ENCODE results near the gene SPATS2L.

SPATS2L gene

DNA sequence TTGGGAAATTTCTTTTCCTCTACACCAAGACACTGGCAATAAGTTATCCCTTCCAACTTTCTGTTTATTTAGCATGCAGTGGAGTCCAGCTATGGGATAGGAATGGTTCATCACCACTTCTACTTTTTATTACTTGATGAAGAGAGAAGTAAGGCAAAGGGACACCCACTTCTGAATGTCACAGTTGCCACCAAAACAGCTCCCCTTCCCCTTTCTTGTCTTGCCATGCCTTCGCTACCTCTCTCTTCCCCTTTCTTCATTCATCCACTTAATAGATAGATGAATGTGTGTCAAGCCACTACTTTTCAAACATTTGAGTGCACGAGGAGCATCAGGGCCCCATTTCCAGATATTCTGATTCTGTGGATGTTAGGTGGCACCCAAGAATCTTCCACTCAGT lies 143.8 kb downstream of the SPATS2L start:
- Histone ChIP-seq H3K4me3 (ENCODE audit: low read length, poor library complexity, severe bottlenecking) (no peak overlapping the region), H3K4me1 (ENCODE audit: insufficient read depth, low read length, poor library complexity, severe bottlenecking) (no peaks in the 10 kb centered on the region), H3F3A (ENCODE audit: low read depth) (no peaks in the 10 kb centered on the region), H3K4me2 (ENCODE audit: low read depth, low read length, poor library complexity, severe bottlenecking) (no peak overlapping the region), H3K9me2 (replicated peaks; ENCODE audit: low read depth, low read length) (no peaks in the 10 kb centered on the region), H3K9me3 (ENCODE audit: insufficient read depth, low read depth, low read length) (no peaks in the 10 kb centered on the region), H3K36me3 (ENCODE audit: insufficient read depth, low read length) (no peaks in the 10 kb centered on the region), H3K79me2 (ENCODE audit: insufficient read depth, low read length) (no peaks in the 10 kb centered on the region), H2AFZ (ENCODE audit: low read length) (no peak overlapping the region), H4K20me1 (ENCODE audit: insufficient read depth, low read length, poor library complexity, severe bottlenecking) (no peaks in the 10 kb centered on the region), H3K9ac (ENCODE audit: low read depth, low read length, poor library complexity, severe bottlenecking) (no peak overlapping the region), H3K27me3 (ENCODE audit: insufficient read depth, low read length, poor library complexity, severe bottlenecking) (peaks cover 3% of the 10 kb centered on the region)
- TF ChIP-seq EZH2phosphoT487 (IDR thresholded peaks at IDR 0.05; ENCODE audit: borderline replicate concordance) (no peak), CTCF (conservative IDR thresholded peaks at IDR 0.05; ENCODE audit: low read length) (no peak)

GRCh38 chr2:200451511-200451910 lies 145.0 kb downstream of the SPATS2L start:
- H3K9ac ChIP-seq (ENCODE audit: low read depth, low read length, poor library complexity, severe bottlenecking), result no peak overlapping the region
- no peaks in the 10 kb centered on the region for H3K4me1 ChIP-seq (ENCODE audit: insufficient read depth, low read length, poor library complexity, severe bottlenecking)
- H3K79me2 ChIP-seq (ENCODE audit: insufficient read depth, low read length), result no peaks in the 10 kb centered on the region
- no peak for TF ChIP-seq CTCF (conservative IDR thresholded peaks at IDR 0.05; ENCODE audit: low read length)
- TF ChIP-seq EZH2phosphoT487 (IDR thresholded peaks at IDR 0.05; ENCODE audit: borderline replicate concordance), result no peak
- H3K4me3 ChIP-seq (ENCODE audit: low read length, poor library complexity, severe bottlenecking), result no peak overlapping the region
- H3K9me3 ChIP-seq (ENCODE audit: insufficient read depth, low read depth, low read length), result no peaks in the 10 kb centered on the region
- H4K20me1 ChIP-seq (ENCODE audit: insufficient read depth, low read length, poor library complexity, severe bottlenecking), result no peaks in the 10 kb centered on the region
- H3K36me3 ChIP-seq (ENCODE audit: insufficient read depth, low read length), result no peaks in the 10 kb centered on the region
- H3K4me2 ChIP-seq (ENCODE audit: low read depth, low read length, poor library complexity, severe bottlenecking), result no peak overlapping the region
- no peak overlapping the region for H2AFZ ChIP-seq (ENCODE audit: low read length)
- no peaks in the 10 kb centered on the region for H3F3A ChIP-seq (ENCODE audit: low read depth)
- H3K27me3 ChIP-seq (ENCODE audit: insufficient read depth, low read length, poor library complexity, severe bottlenecking), result peaks cover 3% of the 10 kb centered on the region
- no peaks in the 10 kb centered on the region for H3K9me2 ChIP-seq (replicated peaks; ENCODE audit: low read depth, low read length)

- TF ChIP-seq EZH2phosphoT487 (IDR thresholded peaks at IDR 0.05; ENCODE audit: borderline replicate concordance) (no peak), CTCF (conservative IDR thresholded peaks at IDR 0.05; ENCODE audit: low read length) (no peak)
- Histone ChIP-seq H3K79me2 (ENCODE audit: insufficient read depth, low read length) (no peaks in the 10 kb centered on the region), H4K20me1 (ENCODE audit: insufficient read depth, low read length, poor library complexity, severe bottlenecking) (no peaks in the 10 kb centered on the region), H3K9me3 (ENCODE audit: insufficient read depth, low read depth, low read length) (no peaks in the 10 kb centered on the region), H3K4me1 (ENCODE audit: insufficient read depth, low read length, poor library complexity, severe bottlenecking) (no peaks in the 10 kb centered on the region), H3K9me2 (replicated peaks; ENCODE audit: low read depth, low read length) (no peaks in the 10 kb centered on the region), H3K4me3 (ENCODE audit: low read length, poor library complexity, severe bottlenecking) (no peak overlapping the region), H3K36me3 (ENCODE audit: insufficient read depth, low read length) (no peaks in the 10 kb centered on the region), H2AFZ (ENCODE audit: low read length) (no peak overlapping the region), H3K4me2 (ENCODE audit: low read depth, low read length, poor library complexity, severe bottlenecking) (no peak overlapping the region), H3F3A (ENCODE audit: low read depth) (no peaks in the 10 kb centered on the region), H3K9ac (ENCODE audit: low read depth, low read length, poor library complexity, severe bottlenecking) (no peak overlapping the region), H3K27me3 (ENCODE audit: insufficient read depth, low read length, poor library complexity, severe bottlenecking) (peaks cover 3% of the 10 kb centered on the region)
These were observed 145.9 kb downstream of the SPATS2L start for GRCh38 chr2:200452377-200452776.

Data from Loucy (cell line).